K562 (cell line): ENCODE measurements around the gene STK33. TPM values are rescaled to one million over a fixed set of nuclear protein-coding genes. Genes with fewer than 3 reads are reported as not detected.
A peak's percentile ranks its signal among the peaks of the same experiment; 100 is the strongest.

Experiments
- ATAC-seq: fragments of 200-7000 bp; cut with Tn5 transposase; 3 replicates; pipeline ENCODE4 v1.9.1; 2020; ENCODE audit warnings: moderate library complexity
- BruUV-seq: library from RNA; stranded (reverse); fragments of 400-500 nt; replicated peaks from 2 replicates; lab custom pipeline; 2021; lab: Mats Ljungman, UMichigan
- CTCF ChIA-PET: fragments of 300-600 bp; formaldehyde crosslinking; extraction: SDS; loops from one replicate; lab custom pipeline; 2021; ENCODE audit warnings: low intra/inter-chr PET ratio; lab: Yijun Ruan, JAX
- POLR2A ChIA-PET: fragments of 300-600, 350-650 bp; sonication (Branson Sonifier 250); formaldehyde crosslinking; extraction: SDS; loops from one replicate; lab custom pipeline; 2021; ENCODE audit warnings: antibody characterized with exemption, inconsistent platforms; lab: Yijun Ruan, JAX
- DNase-seq, 4 experiments: peaks; one replicate each; pipeline versions ENCODE4 v3.0.0 to v3.0.0-alpha.2; 2011 to 2018; ENCODE audit warnings: low spot score in 3 of 4, mixed read lengths in 3 of 4; ENCODE audit errors: extremely low read depth in 1 of 4
- FAIRE-seq: peaks from 2 replicates; lab custom pipeline; 2011; peaks lifted over from hg19 to GRCh38; lab: Jason Lieb, UNC
- H2AFZ ChIP-seq: 2 replicates; pipeline ENCODE4 v1.6.0; 2011; ENCODE audit warnings: low read depth, low read length, control low read depth, inconsistent platforms
- H3K27ac ChIP-seq: fragments of 200-600 bp; 3 replicates; pipeline ENCODE4 v1.8.0; 2011; ENCODE audit warnings: low read depth, mild to moderate bottlenecking, control low read depth, inconsistent platforms, low read length, moderate library complexity, mixed read lengths; ENCODE audit errors: extremely low read depth
- H3K27me3 ChIP-seq, 2 experiments: fragments of 300-600 bp in 1 of 2; 2 replicates in 1 of 2; 3 replicates in 1 of 2; pipeline versions ENCODE4 v1.6.0 to v1.8.0; 2011; ENCODE audit warnings: inconsistent platforms in 2 of 2, low read length in 2 of 2, mild to moderate bottlenecking in 1 of 2, mixed read lengths in 1 of 2, moderate library complexity in 1 of 2; ENCODE audit not compliant: control insufficient read depth in 2 of 2, insufficient read depth in 2 of 2
- H3K36me3 ChIP-seq: fragments of 300-600 bp; 3 replicates; pipeline ENCODE4 v1.8.0; 2011; ENCODE audit warnings: mild to moderate bottlenecking, low read length, inconsistent platforms; ENCODE audit not compliant: control insufficient read depth, insufficient read depth
- H3K4me1 ChIP-seq, 2 experiments: fragments of 200-600 bp in 1 of 2; replicated peaks in 1 of 2; 2 replicates in 1 of 2; 3 replicates in 1 of 2; pipeline versions ENCODE4 v1.5.1 to v1.8.0; 2011; ENCODE audit warnings: inconsistent platforms in 2 of 2, low read length in 2 of 2, mild to moderate bottlenecking in 1 of 2, mixed read lengths in 1 of 2, moderate library complexity in 1 of 2; ENCODE audit not compliant: control insufficient read depth in 2 of 2, insufficient read depth in 2 of 2
- H3K4me2 ChIP-seq: 2 replicates; pipeline ENCODE4 v1.6.1; 2011; ENCODE audit warnings: low read length, control low read depth, inconsistent platforms, mixed read lengths; ENCODE audit not compliant: insufficient read depth
- H3K4me3 ChIP-seq: fragments of 200-600 bp; sonication (generic), shearing (Covaris generic); 2 replicates; pipeline ENCODE4 v1.5.1; 2016; ENCODE audit warnings: control low read depth, inconsistent platforms
- H3K79me2 ChIP-seq: fragments of 200-600 bp; 3 replicates; pipeline ENCODE4 v1.8.0; 2011; ENCODE audit warnings: low read length, inconsistent platforms; ENCODE audit not compliant: control insufficient read depth, insufficient read depth
- H3K9ac ChIP-seq, 2 experiments: 2 replicates each; pipeline versions ENCODE4 v1.6.0 to v1.6.1; 2011; ENCODE audit warnings: low read depth in 2 of 2, low read length in 2 of 2, control low read depth in 1 of 2, inconsistent platforms in 1 of 2, mild to moderate bottlenecking in 1 of 2, mixed read lengths in 1 of 2; ENCODE audit not compliant: insufficient read depth in 1 of 2
- H3K9me1 ChIP-seq: one replicate; pipeline ENCODE4 v1.6.0; 2011; ENCODE audit warnings: inconsistent platforms, mild to moderate bottlenecking, low read length, moderate library complexity; ENCODE audit not compliant: control insufficient read depth, insufficient read depth
- H3K9me3 ChIP-seq: replicated peaks from 2 replicates; pipeline ENCODE4 v1.5.1; 2011; ENCODE audit warnings: low read depth, low read length, inconsistent platforms; ENCODE audit not compliant: control insufficient read depth, insufficient read depth
- H4K20me1 ChIP-seq: replicated peaks from 2 replicates; pipeline ENCODE4 v1.6.1; 2011; ENCODE audit warnings: low read length, inconsistent platforms, mixed read lengths; ENCODE audit not compliant: control insufficient read depth, insufficient read depth
- ATF1 ChIP-seq, 2 experiments: fragments of 450-650 bp in 1 of 2; IDR thresholded peaks; 2 replicates each; pipeline ENCODE4 v1.6.1; 2016; ENCODE audit warnings: missing compliant biosample characterization in 1 of 2, missing genetic modification characterization in 1 of 2
- C11orf30 ChIP-seq: fragments of 450-650 bp; IDR thresholded peaks from 2 replicates; pipeline ENCODE4 v1.6.1; 2016; ENCODE audit warnings: low read depth, mild to moderate bottlenecking
- CHCHD3 ChIP-seq: fragments of 250-450 bp; sonication (Bioruptor Pico); IDR thresholded peaks from 2 replicates; pipeline ENCODE4 v2.1.2; 2022; ENCODE audit warnings: mild to moderate bottlenecking
- EGR1 ChIP-seq: fragments of 450-650 bp; conservative IDR thresholded peaks from 2 replicates; pipeline ENCODE4 v1.6.1; 2017; ENCODE audit warnings: mild to moderate bottlenecking
- ESRRB ChIP-seq: fragments of 250-450 bp; sonication (Bioruptor Pico); IDR thresholded peaks from 2 replicates; pipeline ENCODE4 v1.5.0; 2020; ENCODE audit warnings: mild to moderate bottlenecking, moderate library complexity, borderline replicate concordance
- ETS2 ChIP-seq: IDR thresholded peaks from 2 replicates; pipeline ENCODE4 v1.6.1; 2016; ENCODE audit warnings: borderline replicate concordance, missing genetic modification characterization, mild to moderate bottlenecking, moderate library complexity, missing compliant biosample characterization; ENCODE audit not compliant: poor library complexity, severe bottlenecking
- HCFC1 ChIP-seq: IDR thresholded peaks from 2 replicates; pipeline ENCODE4 v1.6.1; 2012; ENCODE audit warnings: low read depth, low read length, improper control_type of control experiment
- HSF4 ChIP-seq: fragments of 250-450 bp; sonication (Bioruptor Pico); IDR thresholded peaks from 2 replicates; pipeline ENCODE4 v2.1.2; 2022; ENCODE audit warnings: mild to moderate bottlenecking, moderate library complexity, borderline replicate concordance
- JUN ChIP-seq, 2 experiments: sonication (generic) in 1 of 2; formaldehyde crosslinking in 1 of 2; IDR thresholded peaks; 2 replicates each; pipeline versions ENCODE4 v1.6.1 to v1.8.0; 2012 to 2022; ENCODE audit warnings: borderline replicate concordance in 2 of 2, mild to moderate bottlenecking in 2 of 2, improper control_type of control experiment in 1 of 2, low read depth in 1 of 2, low read length in 1 of 2, missing genetic modification reagents in 1 of 2
- KDM2B ChIP-seq: fragments of 250-450 bp; sonication (Bioruptor Pico); IDR thresholded peaks from 2 replicates; pipeline ENCODE4 v1.8.0; 2021; ENCODE audit warnings: mild to moderate bottlenecking, moderate library complexity
- MCM3 ChIP-seq: fragments of 450-650 bp; IDR thresholded peaks from 2 replicates; pipeline ENCODE4 v1.6.1; 2016
- NFRKB ChIP-seq: fragments of 450-650 bp; IDR thresholded peaks from 2 replicates; pipeline ENCODE4 v1.6.1; 2016; ENCODE audit warnings: low read depth
- POLR2G ChIP-seq: fragments of 200-400 bp; formaldehyde crosslinking; IDR thresholded peaks from 2 replicates; pipeline ENCODE4 v1.6.1; 2017; ENCODE audit warnings: low read depth, mild to moderate bottlenecking, antibody characterized with exemption, low read length, moderate library complexity
- YY1 ChIP-seq, 3 experiments: IDR thresholded peaks; 2 replicates each; pipeline ENCODE4 v1.6.1; 2011; ENCODE audit warnings: low read length in 2 of 3, mild to moderate bottlenecking in 2 of 3, moderate library complexity in 2 of 3, borderline replicate concordance in 1 of 3, control low read depth in 1 of 3, low read depth in 1 of 3; ENCODE audit not compliant: insufficient read depth in 3 of 3, insufficient replicate concordance in 2 of 3, control insufficient read depth in 1 of 3, insufficient read length in 1 of 3; ENCODE audit errors: extremely low read depth in 1 of 3
- ZNF263 ChIP-seq: sonication (generic); formaldehyde crosslinking; IDR thresholded peaks from 2 replicates; pipeline ENCODE4 v1.8.0; 2022; ENCODE audit warnings: mild to moderate bottlenecking, missing genetic modification reagents, borderline replicate concordance
- ZNF316 ChIP-seq: fragments of 450-650 bp; IDR thresholded peaks from 2 replicates; pipeline ENCODE4 v1.6.1; 2016
- ZNF324 ChIP-seq: fragments of 250-450 bp; sonication (Bioruptor Pico); IDR thresholded peaks from 2 replicates; pipeline ENCODE4 v1.4.0; 2020; ENCODE audit warnings: mild to moderate bottlenecking
- WGBS: fragments of 100-300 bp; shearing (Covaris generic); methylation state at CpG from one replicate; pipeline ENCODE4 v1.1.6; 2016; ENCODE audit warnings: low coverage, mixed read lengths; ENCODE audit not compliant: insufficient coverage; ENCODE audit errors: missing lambda C conversion rate; 5-methylcytosine and 5-hydroxymethylcytosine counted together
- in situ Hi-C: fragments of 300-500 bp; cut with MboI; formaldehyde crosslinking; loops from 4 replicates; pipeline ENCODE4 v1.15.0; 2018; ENCODE audit warnings: inconsistent platforms, mixed read lengths
- intact Hi-C: fragments of 100-400 bp; cut with micrococcal nuclease; formaldehyde crosslinking; loops from 2 replicates; pipeline ENCODE4 v1.14.2; 2022
- polyA plus RNA-seq, 8 experiments: library from polyadenylated mRNA; depleted of rRNA in 4 of 8; stranded (reverse) in 5 of 8; unstranded in 3 of 8; fragments of >200 nt; fragmentation: Nextera tagmentation in 2 of 8; fragmentation: Illumina TruSeq in 1 of 8; extraction: Ambion mirVana in 2 of 8; extraction: Trizol in 1 of 8; gene quantifications; 2 replicates each; pipeline versions ENCODE4 v1.2.1 to v1.2.3, GENCODE V29; 2011 to 2014; ENCODE audit warnings: inconsistent platforms in 1 of 8, missing spikeins in 1 of 8
- total RNA-seq, 7 experiments: library from RNA; depleted of rRNA in 6 of 7; stranded (reverse); fragments of >200 nt in 6 of 7; fragmentation: Illumina TruSeq in 2 of 7; extraction: Trizol in 2 of 7; gene quantifications; 2 replicates each; pipeline versions ENCODE4 v1.2.1 to v1.2.3, GENCODE V29; 2011 to 2021; ENCODE audit warnings: low replicate concordance in 1 of 7
- TF ChIP-seq, protein P1 (sequence below): fragments of 250-450 bp; sonication (Bioruptor Pico); IDR thresholded peaks from 2 replicates; pipeline ENCODE4 v1.9.0; 2021; ENCODE audit warnings: mild to moderate bottlenecking, inconsistent platforms
- TF ChIP-seq, protein P2 (sequence below): fragments of 450-650 bp; IDR thresholded peaks from 2 replicates; pipeline ENCODE4 v1.6.1; 2017; ENCODE audit warnings: mild to moderate bottlenecking, moderate library complexity

Gene STK33
- total and polyA plus RNA-seq, 9 of the 15 experiments (the other 6 are each of a cell fraction or from before 2014, with no cell fraction given) = not detected

DNA sequence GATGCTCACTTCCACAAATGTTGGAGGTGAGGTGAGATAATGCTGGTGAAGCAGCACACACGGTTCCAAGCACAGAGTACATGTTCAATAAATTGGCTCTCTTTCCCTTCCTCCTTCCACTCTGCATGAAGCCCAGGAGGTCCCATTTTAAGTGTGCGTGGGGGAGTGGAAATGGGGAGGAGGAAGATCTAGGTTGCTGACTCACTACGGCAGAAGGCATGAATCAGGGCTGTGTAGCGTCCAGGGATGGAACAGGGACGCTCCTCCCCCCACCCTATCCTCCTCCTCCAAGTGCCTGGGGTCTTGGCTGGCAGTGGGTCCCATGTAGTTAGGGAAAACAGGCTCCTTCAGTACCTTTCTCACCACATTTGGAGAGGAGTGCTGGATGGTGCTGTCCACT lies 44.3 kb upstream of the STK33 start:
- 0 out of 2 replicates have a peak, but pooled peaks cover 4% of the 10 kb centered on the region for H4K20me1 ChIP-seq
- peaks cover 2 to 5% of the 10 kb centered on the region in 2 experiments; a peak in 4 of 5 replicates for H3K4me1 ChIP-seq
- FAIRE-seq (no peak), DNase-seq (peak; percentile 46 to 58 (median 50)), ATAC-seq (peak; percentile 79)
- no peak overlapping the region for H2AFZ ChIP-seq
- H3K9ac ChIP-seq = no peak overlapping the region
- no TSS peak for BruUV-seq
- H3K4me2 ChIP-seq = no peak overlapping the region
- ChIA-PET CTCF (no interaction called here), POLR2A (no interaction called here)
- H3K27ac ChIP-seq = no peak overlapping the region
- H3K36me3 ChIP-seq = peaks cover 17% of the 10 kb centered on the region
- WGBS = 20% methylated on average over 5 of the region's 5 CpGs
- in situ Hi-C loops = no loop called here
- no peaks in the 10 kb centered on the region for H3K9me3 ChIP-seq
- H3K9me1 ChIP-seq = no peaks in the 10 kb centered on the region
- intact Hi-C loops = no loop called here
- H3K27me3 ChIP-seq = no peaks in the 10 kb centered on the region
- H3K79me2 ChIP-seq = no peaks in the 10 kb centered on the region
- H3K4me3 ChIP-seq = no peak overlapping the region
- 0 out of 2 replicates have a peak, but pooled peaks have one; percentile 9 for TF ChIP-seq JUN (IDR thresholded peaks at IDR 0.05; ENCODE audit: borderline replicate concordance, low read depth, low read length)
- no peak for TF ChIP-seq JUN (CRISPR knock-in tag; IDR thresholded peaks at IDR 0.05; ENCODE audit: borderline replicate concordance)
- TF ChIP-seq YY1 (IDR thresholded peaks at IDR 0.05; ENCODE audit: borderline replicate concordance in 1 of 3, control insufficient read depth in 1 of 3, extremely low read depth in 1 of 3, insufficient read depth in 3 of 3, insufficient read length in 1 of 3, insufficient replicate concordance in 2 of 3, low read depth in 1 of 3, low read length in 2 of 3) = peak in 1 of 3 experiments; percentile 22
- TF ChIP-seq CHCHD3 (CRISPR knock-in tag) = no peak
- TF ChIP-seq ATF1 (CRISPR knock-in tag; IDR thresholded peaks at IDR 0.05) = no peak
- no peak for TF ChIP-seq ATF1 (tag; IDR thresholded peaks at IDR 0.05)
- TF ChIP-seq ZNF316 = peak; percentile 63
- TF ChIP-seq MCM3 = no peak
- no peak for TF ChIP-seq NFRKB
- TF ChIP-seq, protein P1, sequence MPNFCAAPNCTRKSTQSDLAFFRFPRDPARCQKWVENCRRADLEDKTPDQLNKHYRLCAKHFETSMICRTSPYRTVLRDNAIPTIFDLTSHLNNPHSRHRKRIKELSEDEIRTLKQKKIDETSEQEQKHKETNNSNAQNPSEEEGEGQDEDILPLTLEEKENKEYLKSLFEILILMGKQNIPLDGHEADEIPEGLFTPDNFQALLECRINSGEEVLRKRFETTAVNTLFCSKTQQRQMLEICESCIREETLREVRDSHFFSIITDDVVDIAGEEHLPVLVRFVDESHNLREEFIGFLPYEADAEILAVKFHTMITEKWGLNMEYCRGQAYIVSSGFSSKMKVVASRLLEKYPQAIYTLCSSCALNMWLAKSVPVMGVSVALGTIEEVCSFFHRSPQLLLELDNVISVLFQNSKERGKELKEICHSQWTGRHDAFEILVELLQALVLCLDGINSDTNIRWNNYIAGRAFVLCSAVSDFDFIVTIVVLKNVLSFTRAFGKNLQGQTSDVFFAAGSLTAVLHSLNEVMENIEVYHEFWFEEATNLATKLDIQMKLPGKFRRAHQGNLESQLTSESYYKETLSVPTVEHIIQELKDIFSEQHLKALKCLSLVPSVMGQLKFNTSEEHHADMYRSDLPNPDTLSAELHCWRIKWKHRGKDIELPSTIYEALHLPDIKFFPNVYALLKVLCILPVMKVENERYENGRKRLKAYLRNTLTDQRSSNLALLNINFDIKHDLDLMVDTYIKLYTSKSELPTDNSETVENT (CRISPR knock-in tag) = no peak
- TF ChIP-seq ESRRB = no peak
- no peak for TF ChIP-seq ETS2 (tag)
- no peak for TF ChIP-seq HSF4 (CRISPR knock-in tag)
- peak; percentile 69 for TF ChIP-seq C11orf30
- peak; percentile 23; the same call in 1 of the 2 replicates for TF ChIP-seq EGR1
- TF ChIP-seq ZNF263 (CRISPR knock-in tag) = peak; percentile 89
- TF ChIP-seq HCFC1 = no peak
- TF ChIP-seq, protein P2, sequence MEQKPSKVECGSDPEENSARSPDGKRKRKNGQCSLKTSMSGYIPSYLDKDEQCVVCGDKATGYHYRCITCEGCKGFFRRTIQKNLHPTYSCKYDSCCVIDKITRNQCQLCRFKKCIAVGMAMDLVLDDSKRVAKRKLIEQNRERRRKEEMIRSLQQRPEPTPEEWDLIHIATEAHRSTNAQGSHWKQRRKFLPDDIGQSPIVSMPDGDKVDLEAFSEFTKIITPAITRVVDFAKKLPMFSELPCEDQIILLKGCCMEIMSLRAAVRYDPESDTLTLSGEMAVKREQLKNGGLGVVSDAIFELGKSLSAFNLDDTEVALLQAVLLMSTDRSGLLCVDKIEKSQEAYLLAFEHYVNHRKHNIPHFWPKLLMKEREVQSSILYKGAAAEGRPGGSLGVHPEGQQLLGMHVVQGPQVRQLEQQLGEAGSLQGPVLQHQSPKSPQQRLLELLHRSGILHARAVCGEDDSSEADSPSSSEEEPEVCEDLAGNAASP = no peak
- TF ChIP-seq ZNF324 = no peak
- no peak for TF ChIP-seq POLR2G
- TF ChIP-seq KDM2B (CRISPR knock-in tag) = no peak
